ENCODE data around the gene MICAL3.

The MICAL3 gene

DNA sequence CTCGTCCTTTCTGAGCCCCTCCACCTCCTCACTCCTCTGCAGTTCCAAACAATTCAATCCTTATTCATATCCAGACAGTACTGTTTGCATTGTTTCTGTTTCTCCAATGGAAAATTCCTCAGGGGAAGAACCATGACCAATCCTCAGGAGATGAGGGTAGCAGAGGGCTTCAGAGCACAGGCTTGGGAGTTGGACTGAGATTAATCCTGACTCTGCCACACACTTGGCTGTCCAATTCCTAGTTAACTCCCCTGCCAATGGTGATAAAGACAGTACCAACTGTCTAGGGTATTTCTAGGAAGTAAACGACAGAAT is 58.0 kb downstream of the MICAL3 start:
- TF ChIP-seq, protein P1, sequence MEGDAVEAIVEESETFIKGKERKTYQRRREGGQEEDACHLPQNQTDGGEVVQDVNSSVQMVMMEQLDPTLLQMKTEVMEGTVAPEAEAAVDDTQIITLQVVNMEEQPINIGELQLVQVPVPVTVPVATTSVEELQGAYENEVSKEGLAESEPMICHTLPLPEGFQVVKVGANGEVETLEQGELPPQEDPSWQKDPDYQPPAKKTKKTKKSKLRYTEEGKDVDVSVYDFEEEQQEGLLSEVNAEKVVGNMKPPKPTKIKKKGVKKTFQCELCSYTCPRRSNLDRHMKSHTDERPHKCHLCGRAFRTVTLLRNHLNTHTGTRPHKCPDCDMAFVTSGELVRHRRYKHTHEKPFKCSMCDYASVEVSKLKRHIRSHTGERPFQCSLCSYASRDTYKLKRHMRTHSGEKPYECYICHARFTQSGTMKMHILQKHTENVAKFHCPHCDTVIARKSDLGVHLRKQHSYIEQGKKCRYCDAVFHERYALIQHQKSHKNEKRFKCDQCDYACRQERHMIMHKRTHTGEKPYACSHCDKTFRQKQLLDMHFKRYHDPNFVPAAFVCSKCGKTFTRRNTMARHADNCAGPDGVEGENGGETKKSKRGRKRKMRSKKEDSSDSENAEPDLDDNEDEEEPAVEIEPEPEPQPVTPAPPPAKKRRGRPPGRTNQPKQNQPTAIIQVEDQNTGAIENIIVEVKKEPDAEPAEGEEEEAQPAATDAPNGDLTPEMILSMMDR (conservative IDR thresholded peaks at IDR 0.05; ENCODE audit: low read length): no peak
- H3K4me3 ChIP-seq (ENCODE audit: low read length): no peak overlapping the region
- no peak for DNase-seq (ENCODE audit: low read depth)

DNA sequence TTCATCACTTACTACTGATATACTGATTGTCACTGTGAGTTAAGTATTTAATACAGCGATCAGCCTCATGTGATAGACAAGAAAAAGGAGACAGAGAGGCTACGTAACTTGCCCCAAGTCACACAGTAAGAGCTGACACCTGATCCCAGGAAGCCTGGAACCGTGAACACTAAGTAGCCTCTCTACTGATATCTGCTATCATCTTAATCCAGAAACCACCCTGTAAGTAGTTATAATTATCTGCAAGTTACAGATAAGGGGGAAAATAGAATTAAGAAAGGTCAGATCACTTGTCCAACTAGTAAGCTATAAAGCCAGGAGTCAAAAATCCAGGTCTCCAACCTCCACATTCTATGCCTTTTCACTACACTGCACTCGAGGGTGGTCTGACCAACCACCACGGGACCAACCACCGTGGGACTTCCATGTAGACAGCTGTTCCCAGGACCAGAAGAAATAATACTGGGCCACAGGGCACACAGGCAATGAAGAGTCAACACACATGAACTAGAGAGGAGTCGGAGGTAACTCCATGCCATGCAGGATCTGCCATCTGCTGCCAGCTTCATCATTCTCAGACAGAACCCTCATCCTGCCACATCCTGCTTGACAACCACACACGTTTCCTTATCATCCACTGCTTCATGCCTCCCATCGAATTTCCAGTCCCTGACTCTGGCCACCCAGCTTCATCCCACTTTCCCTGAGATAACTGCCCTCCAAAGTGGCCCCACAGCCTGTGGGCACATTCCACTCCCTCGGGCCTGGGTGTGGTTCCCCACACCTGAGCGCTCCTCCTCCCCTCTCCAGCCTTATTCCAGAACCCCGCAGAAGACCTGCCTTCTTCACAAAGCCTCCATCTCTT is 58.6 kb downstream of the MICAL3 start:
- TF ChIP-seq, protein P1 (conservative IDR thresholded peaks at IDR 0.05; ENCODE audit: low read length): no peak
- H3K4me3 ChIP-seq (ENCODE audit: low read length): no peak overlapping the region
- no peak for DNase-seq (ENCODE audit: low read depth)

- TF ChIP-seq, protein P1 (conservative IDR thresholded peaks at IDR 0.05; ENCODE audit: low read length): no peak
- peak overlapping the region; percentile 8; the same call in 1 of the 2 replicates for H3K4me3 ChIP-seq (ENCODE audit: low read length)
- no peak for DNase-seq (ENCODE audit: low read depth)
These were observed 59.7 kb downstream of the MICAL3 start for GRCh38 chr22:17964643-17965042.

DNA sequence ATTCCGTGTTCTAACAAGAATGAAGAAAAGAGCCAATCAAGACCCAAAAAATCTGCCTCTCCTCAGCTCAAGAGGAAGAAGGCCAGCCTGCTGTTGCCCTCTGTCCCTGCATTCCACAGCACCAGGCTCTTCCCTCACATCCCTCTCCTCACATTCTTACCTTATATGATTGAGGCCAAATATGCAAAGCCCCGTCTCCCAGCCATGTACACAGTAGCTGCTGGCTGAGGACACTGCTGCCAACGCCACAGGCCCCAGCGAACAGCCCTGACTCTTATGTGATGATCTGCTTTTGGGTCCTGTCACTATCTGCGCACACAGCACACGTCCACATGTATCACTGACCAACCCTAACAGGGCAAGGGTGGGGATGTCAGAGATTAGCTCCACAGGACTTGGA is 60.2 kb downstream of the MICAL3 start:
- TF ChIP-seq, protein P1 (conservative IDR thresholded peaks at IDR 0.05; ENCODE audit: low read length): no peak
- peak; percentile 55 for DNase-seq (ENCODE audit: low read depth)
- no peak overlapping the region for H3K4me3 ChIP-seq (ENCODE audit: low read length)

DNA sequence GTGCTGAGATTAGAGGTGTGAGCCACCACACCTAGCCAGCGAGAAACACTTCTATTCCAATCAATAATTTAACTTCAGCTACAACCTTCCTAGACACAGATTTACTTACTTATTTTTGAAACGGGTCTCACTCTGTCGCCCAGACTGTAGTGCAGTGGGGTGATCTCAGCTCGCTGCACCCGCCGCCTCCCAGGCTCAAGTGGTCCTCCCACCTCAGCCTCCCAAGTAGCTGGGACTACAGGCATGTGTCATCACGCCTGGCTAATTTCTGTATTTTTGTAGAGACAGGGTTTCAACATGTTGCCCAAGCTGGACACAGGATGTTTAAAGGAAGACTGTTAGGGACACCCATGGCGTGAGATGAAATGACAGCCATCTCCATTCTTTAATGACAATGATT is 61.3 kb downstream of the MICAL3 start:
- no peak for DNase-seq (ENCODE audit: low read depth)
- TF ChIP-seq, protein P1 (conservative IDR thresholded peaks at IDR 0.05; ENCODE audit: low read length): no peak
- no peak overlapping the region for H3K4me3 ChIP-seq (ENCODE audit: low read length)

DNA sequence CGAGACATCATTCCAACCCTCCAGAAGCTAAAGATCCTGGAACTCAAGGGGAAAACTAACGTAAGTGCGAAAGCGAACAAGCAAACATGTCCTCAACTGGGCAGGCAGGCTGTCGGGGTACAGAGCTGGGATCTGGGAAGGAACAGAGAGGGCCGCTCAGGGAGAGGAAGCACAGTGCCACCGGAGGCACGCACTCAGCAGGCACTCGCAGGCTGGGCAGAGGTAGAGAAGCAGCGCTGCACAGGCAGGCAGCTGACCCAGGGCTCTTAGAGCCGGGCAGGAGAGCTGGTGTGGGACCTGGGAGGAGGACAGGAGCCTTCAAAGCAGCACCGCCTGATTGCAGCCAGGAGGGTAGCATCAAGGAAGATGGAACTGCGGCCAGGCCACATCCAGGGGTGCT is 62.2 kb downstream of the MICAL3 start:
- DNase-seq (ENCODE audit: low read depth): no peak
- TF ChIP-seq, protein P1 (conservative IDR thresholded peaks at IDR 0.05; ENCODE audit: low read length): no peak

DNA sequence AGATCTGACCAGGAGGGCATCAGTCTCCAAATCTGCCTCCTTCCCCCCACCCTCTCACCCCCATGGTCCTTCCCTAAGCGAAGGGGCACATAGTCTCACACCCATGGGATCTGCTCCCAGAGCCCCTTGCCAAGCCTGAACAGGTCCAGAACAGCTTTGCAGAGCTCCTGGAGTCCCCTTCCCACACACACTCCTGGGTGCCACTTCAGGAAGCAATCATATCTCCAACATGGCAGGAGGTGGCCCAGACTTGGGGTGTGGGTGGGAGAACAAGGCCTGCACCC is 63.0 kb downstream of the MICAL3 start:
- no peak for DNase-seq (ENCODE audit: low read depth)
- no peak overlapping the region for H3K4me3 ChIP-seq (ENCODE audit: low read length)
- TF ChIP-seq, protein P1 (conservative IDR thresholded peaks at IDR 0.05; ENCODE audit: low read length): no peak

More for the DNA sequence above, 62.2 kb downstream of the MICAL3 start:
- no peak overlapping the region for H3K4me3 ChIP-seq (ENCODE audit: low read length)
